SU-DHL-6 (cell line): Measurements from ENCODE around the gene CEP350.

Experiments
- H2AFZ ChIP-seq: fragments of 200-600 bp; sonication (generic); 2 replicates; pipeline ENCODE4 v1.6.1; 2014; ENCODE audit warnings: low read depth, mild to moderate bottlenecking, moderate library complexity, mixed read lengths, antibody characterized with exemption, low read length; ENCODE audit not compliant: severe bottlenecking
- H3F3A ChIP-seq: fragments of 200-600 bp; shearing (Covaris generic); 2 replicates; pipeline ENCODE4 v1.6.0; 2016; ENCODE audit warnings: antibody characterized with exemption, mild to moderate bottlenecking; ENCODE audit not compliant: insufficient read depth
- H3K27ac ChIP-seq: fragments of 200-600 bp; sonication (generic); 2 replicates; pipeline ENCODE4 v1.5.1; 2016; ENCODE audit warnings: low read depth, mild to moderate bottlenecking, low read length, moderate library complexity, mixed read lengths
- H3K27me3 ChIP-seq: fragments of 200-600 bp; sonication (generic), shearing (Covaris generic); 2 replicates; pipeline ENCODE4 v1.6.0; 2014; ENCODE audit warnings: mild to moderate bottlenecking, low read length
- H3K36me3 ChIP-seq: fragments of 200-600 bp; sonication (generic); 2 replicates; pipeline ENCODE4 v1.6.1; 2014; ENCODE audit warnings: mild to moderate bottlenecking, low read length, mixed read lengths
- H3K4me2 ChIP-seq: fragments of 300-600, 200-600 bp; shearing (Covaris generic), sonication (generic); 2 replicates; pipeline ENCODE4 v1.6.0; 2014; ENCODE audit warnings: low read length, low read depth, mild to moderate bottlenecking; ENCODE audit not compliant: poor library complexity, severe bottlenecking
- H3K4me3 ChIP-seq: fragments of 200-600 bp; sonication (generic); 2 replicates; pipeline ENCODE4 v1.5.1; 2014; ENCODE audit warnings: antibody characterized with exemption, low read length, mild to moderate bottlenecking, mixed read lengths; ENCODE audit not compliant: insufficient read depth, poor library complexity, severe bottlenecking
- H3K79me2 ChIP-seq: fragments of 200-600 bp; sonication (generic); 2 replicates; pipeline ENCODE4 v1.6.1; 2014; ENCODE audit warnings: mild to moderate bottlenecking, low read length, moderate library complexity; ENCODE audit not compliant: insufficient read depth
- H3K9ac ChIP-seq: fragments of 200-600 bp; sonication (generic); 2 replicates; pipeline ENCODE4 v1.7.0; 2014; ENCODE audit warnings: mild to moderate bottlenecking, low read length
- H3K9me2 ChIP-seq: fragments of 200-600 bp; sonication (generic); replicated peaks from 2 replicates; pipeline ENCODE4 v1.6.1; 2014; ENCODE audit warnings: low read length; ENCODE audit not compliant: insufficient read depth
- H3K9me3 ChIP-seq: fragments of 200-600 bp; sonication (generic); 2 replicates; pipeline ENCODE4 v1.6.1; 2014; ENCODE audit warnings: low read length, mixed read lengths; ENCODE audit not compliant: insufficient read depth
- H4K20me1 ChIP-seq: fragments of 200-600 bp; sonication (generic); 2 replicates; pipeline ENCODE4 v1.6.1; 2014; ENCODE audit warnings: low read depth, mild to moderate bottlenecking, antibody characterized with exemption, low read length, moderate library complexity, mixed read lengths
- EZH2phosphoT487 ChIP-seq: fragments of 200-600 bp; sonication (generic), shearing (Covaris generic); conservative IDR thresholded peaks from 2 replicates; pipeline ENCODE4 v1.6.1; 2018; ENCODE audit warnings: mild to moderate bottlenecking, antibody characterized with exemption, low read length, moderate library complexity, mixed read lengths
- TF ChIP-seq, protein P1 (sequence below): fragments of 200-600 bp; sonication (generic); IDR thresholded peaks from one replicate; pipeline ENCODE4 v1.5.1; 2017; ENCODE audit warnings: antibody characterized with exemption, mild to moderate bottlenecking, low read length, moderate library complexity; ENCODE audit not compliant: insufficient read depth, poor library complexity, severe bottlenecking

CEP350 gene

GRCh38 chr1:180097326-180097605 is 142.7 kb downstream of the CEP350 start:
- Histone ChIP-seq H3F3A (no peaks in the 10 kb centered on the region), H3K4me2 (no peak overlapping the region), H3K27ac (no peak overlapping the region), H3K79me2 (no peaks in the 10 kb centered on the region), H3K9ac (no peak overlapping the region), H4K20me1 (no peaks in the 10 kb centered on the region), H3K36me3 (peaks cover 47% of the 10 kb centered on the region), H3K4me3 (no peak overlapping the region), H3K27me3 (no peaks in the 10 kb centered on the region), H3K9me2 (no peaks in the 10 kb centered on the region), H2AFZ (no peak overlapping the region), H3K9me3 (no peaks in the 10 kb centered on the region)
- TF ChIP-seq EZH2phosphoT487: no peak
- TF ChIP-seq, protein P1, sequence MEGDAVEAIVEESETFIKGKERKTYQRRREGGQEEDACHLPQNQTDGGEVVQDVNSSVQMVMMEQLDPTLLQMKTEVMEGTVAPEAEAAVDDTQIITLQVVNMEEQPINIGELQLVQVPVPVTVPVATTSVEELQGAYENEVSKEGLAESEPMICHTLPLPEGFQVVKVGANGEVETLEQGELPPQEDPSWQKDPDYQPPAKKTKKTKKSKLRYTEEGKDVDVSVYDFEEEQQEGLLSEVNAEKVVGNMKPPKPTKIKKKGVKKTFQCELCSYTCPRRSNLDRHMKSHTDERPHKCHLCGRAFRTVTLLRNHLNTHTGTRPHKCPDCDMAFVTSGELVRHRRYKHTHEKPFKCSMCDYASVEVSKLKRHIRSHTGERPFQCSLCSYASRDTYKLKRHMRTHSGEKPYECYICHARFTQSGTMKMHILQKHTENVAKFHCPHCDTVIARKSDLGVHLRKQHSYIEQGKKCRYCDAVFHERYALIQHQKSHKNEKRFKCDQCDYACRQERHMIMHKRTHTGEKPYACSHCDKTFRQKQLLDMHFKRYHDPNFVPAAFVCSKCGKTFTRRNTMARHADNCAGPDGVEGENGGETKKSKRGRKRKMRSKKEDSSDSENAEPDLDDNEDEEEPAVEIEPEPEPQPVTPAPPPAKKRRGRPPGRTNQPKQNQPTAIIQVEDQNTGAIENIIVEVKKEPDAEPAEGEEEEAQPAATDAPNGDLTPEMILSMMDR: no peak

GRCh38 chr1:180101411-180101810 is 146.8 kb downstream of the CEP350 start:
- Histone ChIP-seq H3K9me2 (no peaks in the 10 kb centered on the region), H3K36me3 (peaks cover 18% of the 10 kb centered on the region), H2AFZ (no peak overlapping the region), H3K27me3 (no peaks in the 10 kb centered on the region), H3K4me2 (no peak overlapping the region), H3K9me3 (no peaks in the 10 kb centered on the region), H3K79me2 (no peaks in the 10 kb centered on the region), H3K9ac (no peak overlapping the region), H3K27ac (no peak overlapping the region), H4K20me1 (no peaks in the 10 kb centered on the region), H3K4me3 (no peak overlapping the region), H3F3A (no peaks in the 10 kb centered on the region)
- TF ChIP-seq EZH2phosphoT487: no peak
- TF ChIP-seq, protein P1: no peak

DNA sequence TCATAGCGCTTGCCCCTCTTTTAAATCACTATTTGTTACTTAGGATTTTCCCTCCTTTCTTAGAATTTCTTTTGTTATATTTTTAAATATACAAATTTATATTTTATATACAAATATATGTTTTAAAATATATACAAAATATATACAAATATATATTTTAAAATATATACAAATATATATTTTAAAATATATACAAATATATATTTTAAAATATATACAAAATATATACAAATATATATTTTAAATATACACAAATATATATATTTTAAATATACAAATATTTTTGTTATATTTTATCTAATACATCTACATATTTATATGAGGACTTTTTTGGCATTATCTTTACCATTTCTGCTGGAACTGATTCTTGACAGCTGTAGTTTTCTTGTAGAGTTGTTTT is 149.2 kb downstream of the CEP350 start:
- Histone ChIP-seq H3K27me3 (no peaks in the 10 kb centered on the region), H3K36me3 (peaks cover 7% of the 10 kb centered on the region; the same call in 1 of the 2 replicates)
- no peak for TF ChIP-seq EZH2phosphoT487
- TF ChIP-seq, protein P1: no peak

GRCh38 chr1:180112091-180112490 is 157.5 kb downstream of the CEP350 start:
- H3K9ac ChIP-seq: no peak overlapping the region
- peaks cover 12% of the 10 kb centered on the region; the same call in 1 of the 2 replicates for H3K36me3 ChIP-seq
- H3K79me2 ChIP-seq: no peaks in the 10 kb centered on the region
- H3K9me2 ChIP-seq: no peaks in the 10 kb centered on the region
- no peaks in the 10 kb centered on the region for H3K27me3 ChIP-seq
- no peaks in the 10 kb centered on the region for H4K20me1 ChIP-seq
- H3F3A ChIP-seq: no peaks in the 10 kb centered on the region
- H3K9me3 ChIP-seq: no peaks in the 10 kb centered on the region
- no peak overlapping the region for H3K27ac ChIP-seq
- TF ChIP-seq, protein P1: no peak
- no peak for TF ChIP-seq EZH2phosphoT487
- H3K4me3 ChIP-seq: no peak overlapping the region
- no peak overlapping the region for H3K4me2 ChIP-seq
- H2AFZ ChIP-seq: no peak overlapping the region

More for the DNA sequence above, 149.2 kb downstream of the CEP350 start:
- H3K4me2 ChIP-seq: no peak overlapping the region
- no peak overlapping the region for H3K4me3 ChIP-seq
- H4K20me1 ChIP-seq: no peaks in the 10 kb centered on the region
- no peak overlapping the region for H3K27ac ChIP-seq
- H3K9ac ChIP-seq: no peak overlapping the region
- H3K79me2 ChIP-seq: no peaks in the 10 kb centered on the region
- H3K9me3 ChIP-seq: no peaks in the 10 kb centered on the region
- H2AFZ ChIP-seq: no peak overlapping the region
- no peaks in the 10 kb centered on the region for H3F3A ChIP-seq
- no peaks in the 10 kb centered on the region for H3K9me2 ChIP-seq
